B cell (primary cell): Measurements from ENCODE around the gene GPATCH8. TPM values are rescaled to one million over a fixed set of nuclear protein-coding genes. Genes with fewer than 3 reads are reported as not detected.

Experiments used
- ATAC-seq: fragments of 200-7000 bp; cut with Tn5 transposase; one replicate; pipeline ENCODE4 v1.10.0; 2021; ENCODE audit warnings: low read depth, mild to moderate bottlenecking, moderate number of reproducible peaks, moderate library complexity
- CTCF ChIA-PET: fragments of 350-600 bp; sonication (Branson Sonifier 250); formaldehyde crosslinking; loops from one replicate; lab custom pipeline; 2021; ENCODE audit warnings: antibody characterized with exemption, inconsistent platforms; lab: Charles Lee
- POLR2A ChIA-PET: fragments of 350-600 bp; sonication (Branson Sonifier 250); formaldehyde crosslinking; loops from one replicate; lab custom pipeline; 2021; ENCODE audit warnings: antibody characterized with exemption; lab: Charles Lee
- DNase-seq: peaks from one replicate; pipeline ENCODE4 v3.0.0; 2013
- H2AFZ ChIP-seq: 2 replicates; pipeline ENCODE4 v1.6.1; 2012; ENCODE audit warnings: mild to moderate bottlenecking, low read depth, low read length; ENCODE audit not compliant: insufficient read depth, poor library complexity, severe bottlenecking
- H3K27ac ChIP-seq, 2 donors: 1 replicate in 1 of 2; 2 replicates in 1 of 2; pipeline ENCODE4 v1.5.1; 2012 to 2013; ENCODE audit warnings: low read length in 2 of 2, mild to moderate bottlenecking in 2 of 2, moderate library complexity in 1 of 2
- H3K27me3 ChIP-seq, 4 experiments: fragments of 200-600 bp in 1 of 4; sonication (generic) in 1 of 4; replicated peaks in 1 of 4; 1 replicate in 2 of 4; 2 replicates in 2 of 4; pipeline versions ENCODE4 v1.6.1 to v1.7.0; 2013 to 2016; ENCODE audit warnings: low read length in 3 of 4, mild to moderate bottlenecking in 2 of 4, mixed read lengths in 1 of 4, moderate library complexity in 1 of 4; ENCODE audit not compliant: insufficient read depth in 4 of 4, control insufficient read depth in 3 of 4; ENCODE audit errors: control extremely low read depth in 1 of 4
- H3K36me3 ChIP-seq, 2 experiments: replicated peaks in 1 of 2; 1 replicate in 1 of 2; 2 replicates in 1 of 2; pipeline versions ENCODE4 v1.6.1 to v1.7.1; 2013; ENCODE audit warnings: low read length in 1 of 2; ENCODE audit not compliant: insufficient read depth in 2 of 2, control insufficient read depth in 1 of 2; ENCODE audit errors: control extremely low read depth in 1 of 2, extremely low read depth in 1 of 2
- H3K4me1 ChIP-seq, 2 donors: fragments of 200-600 bp in 1 of 2; sonication (generic) in 1 of 2; 1 replicate in 1 of 2; 2 replicates in 1 of 2; pipeline versions ENCODE4 v1.5.1 to v1.6.1; 2013 to 2017; ENCODE audit warnings: low read length in 2 of 2; ENCODE audit not compliant: control insufficient read depth in 2 of 2, insufficient read depth in 2 of 2
- H3K4me2 ChIP-seq: replicated peaks from 2 replicates; pipeline ENCODE3; 2012; ENCODE audit warnings: mild to moderate bottlenecking, low read depth, low read length; ENCODE audit not compliant: poor library complexity, severe bottlenecking
- H3K4me3 ChIP-seq, 5 experiments: fragments of 200-600 bp in 1 of 5; sonication (generic) in 1 of 5; 1 replicate in 3 of 5; 2 replicates in 2 of 5; pipeline versions ENCODE4 v1.5.1 to v1.7.0; 2011 to 2016; ENCODE audit warnings: low read length in 4 of 5, mild to moderate bottlenecking in 4 of 5, low read depth in 2 of 5, control low read depth in 1 of 5, moderate library complexity in 1 of 5; ENCODE audit not compliant: insufficient read depth in 1 of 5; ENCODE audit errors: control extremely low read depth in 1 of 5, extremely low read depth in 1 of 5
- H3K79me2 ChIP-seq: fragments of 200-600 bp; sonication (generic); one replicate; pipeline ENCODE4 v1.6.0; 2016; ENCODE audit warnings: low read length; ENCODE audit not compliant: control insufficient read depth, insufficient read depth
- H3K9ac ChIP-seq: fragments of 200-600 bp; sonication (generic); 2 replicates; pipeline ENCODE4 v1.6.1; 2017; ENCODE audit warnings: mild to moderate bottlenecking, low read length, moderate library complexity
- H3K9me3 ChIP-seq, 3 donors: one replicate each; pipeline versions ENCODE4 v1.6.1 to v1.7.1; 2013; ENCODE audit warnings: low read length in 2 of 3; ENCODE audit not compliant: control insufficient read depth in 2 of 3, insufficient read depth in 1 of 3; ENCODE audit errors: control extremely low read depth in 1 of 3
- H4K20me1 ChIP-seq: 2 replicates; pipeline ENCODE4 v1.6.0; 2012; ENCODE audit warnings: mild to moderate bottlenecking, low read length; ENCODE audit not compliant: insufficient read depth, control insufficient read depth, poor library complexity, severe bottlenecking
- H3K27ac Mint-ChIP-seq: one replicate; pipeline ENCODE4 v1.8.0; 2021; ENCODE audit warnings: mixed read lengths
- H3K27me3 Mint-ChIP-seq: one replicate; pipeline ENCODE4 v1.8.0; 2021; ENCODE audit warnings: mixed read lengths
- H3K4me1 Mint-ChIP-seq: one replicate; pipeline ENCODE4 v1.8.0; 2021; ENCODE audit warnings: mixed read lengths
- H3K4me3 Mint-ChIP-seq: one replicate; pipeline ENCODE4 v1.8.0; 2021; ENCODE audit warnings: mixed read lengths
- H3K9me3 Mint-ChIP-seq: one replicate; pipeline ENCODE4 v1.8.0; 2022; ENCODE audit warnings: mixed read lengths; ENCODE audit not compliant: insufficient read depth
- CTCF ChIP-seq: fragments of 200-600 bp; IDR thresholded peaks from one replicate; pipeline ENCODE4 v1.8.0; 2022; ENCODE audit warnings: antibody characterized with exemption, mild to moderate bottlenecking
- EZH2 ChIP-seq: IDR thresholded peaks from 2 replicates; pipeline ENCODE4 v1.6.1; 2012; ENCODE audit warnings: borderline replicate concordance, low read depth, mild to moderate bottlenecking, moderate library complexity, low read length; ENCODE audit not compliant: insufficient read depth, poor library complexity, severe bottlenecking
- WGBS: methylation state at CpG from one replicate; pipeline ENCODE4 v1.1.5; 2013; ENCODE audit warnings: missing lambda C conversion rate; ENCODE audit not compliant: insufficient coverage; 5-methylcytosine and 5-hydroxymethylcytosine counted together
- intact Hi-C: fragments of 100-400 bp; cut with micrococcal nuclease; formaldehyde crosslinking; loops from one replicate; pipeline ENCODE4 v1.10.0; 2022
- polyA plus RNA-seq: library from polyadenylated mRNA; depleted of rRNA; stranded (reverse); fragments of >200 nt; gene quantifications from 2 replicates; pipeline ENCODE4 v1.2.3, GENCODE V29; 2012
- total RNA-seq, 2 donors: library from RNA; stranded (reverse); fragments of 120-200 nt in 1 of 2; gene quantifications; 1 replicate in 1 of 2; 2 replicates in 1 of 2; pipeline versions ENCODE4 v1.2.3 to v1.2.4, GENCODE V29; 2013 to 2022

Gene GPATCH8
- total and polyA plus RNA-seq, 2 donors (not counting 1 experiment from before 2014, with no cell fraction given): 28.3 to 83.4 TPM

GRCh38 chr17:44351961-44352827 lies 151.0 kb downstream of the GPATCH8 start:
- Histone ChIP-seq H3K4me2 (no peak overlapping the region), H3K79me2 (no peaks in the 10 kb centered on the region), H3K9ac (no peak overlapping the region), H3K27me3 (no peaks in the 10 kb centered on the region), H3K36me3 (peaks cover 0 to 40% of the 10 kb centered on the region in 2 experiments), H3K27ac (no peak overlapping the region), H3K9me3 (peaks cover 0 to 3% (median 0%) of the 10 kb centered on the region in 3 donors), H2AFZ (no peak overlapping the region), H3K4me1 (peaks cover 26 to 32% of the 10 kb centered on the region in 2 donors), H3K4me3 (no peak overlapping the region), H4K20me1 (peaks cover 36% of the 10 kb centered on the region)
- intact Hi-C loops: loop anchor here (5.0 kb wide), 1 partner anchor 410 kb away; the partner anchor contains the start of gene PPY
- peak overlapping the region; percentile 79 for H3K4me3 Mint-ChIP-seq
- TF ChIP-seq EZH2 (no peak), CTCF (no peak)
- DNase-seq: no peak
- ATAC-seq: no peak
- H3K27me3 Mint-ChIP-seq: no peaks in the 10 kb centered on the region
- ChIA-PET CTCF (interaction anchor here (0.9 to 10.1 kb wide), 10 partner anchors 10 to 311 kb away, joined by 3 to 117 read pairs (median 12); partner anchors contain the start of genes FAM171A2 and SLC25A39), POLR2A (interaction anchor here (1.4 kb wide), 1 partner anchor 25 kb away, joined by 3 read pairs; no protein-coding TSS in a partner anchor)
- no peaks in the 10 kb centered on the region for H3K9me3 Mint-ChIP-seq
- H3K4me1 Mint-ChIP-seq: peaks cover 26% of the 10 kb centered on the region
- H3K27ac Mint-ChIP-seq: peak overlapping the region; percentile 50
- 91% methylated on average over 36 of the region's 36 CpGs for WGBS
